Stimulated activated CD8-positive, alpha-beta memory T cell treated with anti-CD3 and anti-CD28 coated beads, Interleukin-2, amount 100 ng/mL, for 1 hour (primary cell): ENCODE measurements around the gene SOAT1.
A peak's percentile ranks its signal among the peaks of the same experiment; 100 is the strongest.
"Not testable (repeated sequence)": the region's sequence is repeated elsewhere in the genome, so short reads cannot be mapped to it uniquely, and the experiment has no call there.

Source experiments
- DNase-seq, 2 donors: peaks; one replicate each; pipeline ENCODE4 v3.0.0-alpha.2; 2020; ENCODE audit warnings: low read depth in 2 of 2

The SOAT1 gene

GRCh38 chr1:179293340-179294327, at the start of gene SOAT1:
SOAT1 (plus strand) TSS chr1:179293797; CDS start chr1:179302685, 8,888 bp downstream.
- peak; percentile 90 for DNase-seq

DNA sequence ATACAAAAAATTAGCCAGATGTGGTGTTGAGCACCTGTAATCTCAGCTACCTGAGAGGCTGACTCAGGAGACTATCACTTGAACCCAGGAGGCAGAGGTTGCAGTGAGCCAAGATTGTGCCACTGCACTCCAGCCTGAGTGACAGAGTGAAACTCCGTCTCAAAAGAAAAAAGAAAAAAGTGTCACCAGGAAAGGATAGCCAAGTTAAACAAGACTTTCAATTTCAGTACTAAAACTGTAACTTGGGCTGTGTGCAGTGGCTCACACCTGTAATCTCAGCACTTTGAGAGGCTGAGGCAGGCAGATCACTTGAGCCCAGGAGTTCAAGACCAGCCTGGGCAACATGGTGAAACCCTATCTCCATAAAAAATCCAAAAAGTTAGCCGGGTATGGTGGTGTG, 48.2 kb upstream of the SOAT1 start:
- not testable (repeated sequence) for DNase-seq

GRCh38 chr1:179247923-179248322, 45.7 kb upstream of the SOAT1 start:
- DNase-seq: no peak

GRCh38 chr1:179251675-179252074, 41.9 kb upstream of the SOAT1 start:
- DNase-seq: no peak

DNA sequence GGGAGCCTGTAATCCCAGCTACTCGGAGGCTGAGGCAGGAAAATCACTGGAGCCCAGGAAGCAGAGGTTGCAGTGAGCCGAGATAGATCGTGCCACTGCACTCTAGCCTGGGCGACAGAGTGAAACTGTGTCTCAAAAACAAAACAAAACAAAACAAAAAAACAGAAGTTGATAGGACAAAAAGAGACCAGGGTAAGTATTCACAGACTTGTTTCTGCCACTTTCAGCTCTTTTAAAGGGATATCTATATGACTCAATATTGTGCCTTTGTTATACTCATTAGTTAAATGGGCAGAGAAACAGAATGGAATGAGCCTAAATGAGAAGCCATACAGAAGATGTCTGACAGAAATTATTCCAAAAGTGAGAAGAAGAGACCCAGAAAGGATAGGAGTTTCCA, 41.0 kb upstream of the SOAT1 start:
- DNase-seq: no peak

GRCh38 chr1:179253286-179253972, 40.2 kb upstream of the SOAT1 start:
- no peak for DNase-seq

DNA sequence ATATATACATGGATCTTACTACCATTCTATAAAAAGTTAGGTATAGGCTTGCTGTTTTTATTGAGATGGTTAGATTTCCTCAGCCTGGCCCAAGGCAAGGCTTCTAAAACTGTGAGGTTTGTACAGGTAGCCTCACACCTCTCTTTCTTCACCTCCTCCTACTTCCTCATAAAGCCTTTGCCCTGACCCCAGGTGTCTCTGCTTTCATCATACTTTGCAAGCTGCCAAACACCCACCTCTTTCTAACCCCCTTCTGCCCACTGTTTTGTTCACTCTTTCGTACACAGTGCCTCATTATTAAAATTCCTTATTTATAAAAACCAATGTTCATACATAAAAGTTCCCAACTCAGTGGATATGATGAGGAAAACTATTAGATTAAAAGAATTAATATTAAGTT, 31.4 kb upstream of the SOAT1 start:
- DNase-seq: no peak

DNA sequence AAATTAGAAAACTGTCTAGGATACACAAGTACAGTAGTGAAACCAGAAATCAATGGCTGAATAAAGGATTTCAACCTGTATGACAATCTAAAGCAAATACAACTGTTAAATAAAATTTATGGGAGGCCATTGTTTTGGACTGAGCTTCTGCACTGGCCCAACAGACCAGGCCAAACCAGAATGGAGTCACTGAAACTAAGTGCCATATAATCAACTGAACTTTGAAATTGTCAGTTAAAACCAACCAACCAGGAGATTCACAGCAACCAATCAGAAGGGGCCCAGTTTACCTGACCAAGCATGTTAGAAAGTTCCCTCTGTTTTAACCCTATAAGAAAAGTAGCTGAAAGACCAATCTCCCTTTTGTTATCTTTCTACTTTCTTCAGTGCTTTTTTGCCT, 30.5 kb upstream of the SOAT1 start:
- DNase-seq: no peak

DNA sequence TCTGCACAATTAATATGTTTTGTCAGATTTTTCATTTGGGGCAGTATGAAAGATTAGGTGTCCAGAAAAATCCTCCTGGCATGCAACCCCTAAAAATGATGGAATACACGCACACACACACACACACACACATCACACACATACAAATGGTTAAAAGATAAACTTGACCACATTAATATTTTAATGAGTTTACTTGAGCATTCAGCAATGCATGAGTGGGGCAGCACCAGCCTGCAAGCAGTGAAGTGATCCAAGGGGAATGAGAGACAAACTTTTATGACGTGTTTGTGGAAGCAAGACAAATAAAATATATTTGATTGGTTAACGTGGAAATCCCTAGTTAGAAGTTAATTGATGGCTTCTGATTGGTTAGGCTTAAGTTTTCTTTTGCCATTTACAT, 29.1 kb upstream of the SOAT1 start:
- DNase-seq: no peak

- no peak for DNase-seq
Observed at GRCh38 chr1:179269071-179269470, 24.5 kb upstream of the SOAT1 start.

- DNase-seq: not testable (repeated sequence)
Observed at GRCh38 chr1:179274424-179274823, 19.2 kb upstream of the SOAT1 start.

- no peak for DNase-seq
Observed at GRCh38 chr1:179278920-179279319, 14.7 kb upstream of the SOAT1 start.

DNA sequence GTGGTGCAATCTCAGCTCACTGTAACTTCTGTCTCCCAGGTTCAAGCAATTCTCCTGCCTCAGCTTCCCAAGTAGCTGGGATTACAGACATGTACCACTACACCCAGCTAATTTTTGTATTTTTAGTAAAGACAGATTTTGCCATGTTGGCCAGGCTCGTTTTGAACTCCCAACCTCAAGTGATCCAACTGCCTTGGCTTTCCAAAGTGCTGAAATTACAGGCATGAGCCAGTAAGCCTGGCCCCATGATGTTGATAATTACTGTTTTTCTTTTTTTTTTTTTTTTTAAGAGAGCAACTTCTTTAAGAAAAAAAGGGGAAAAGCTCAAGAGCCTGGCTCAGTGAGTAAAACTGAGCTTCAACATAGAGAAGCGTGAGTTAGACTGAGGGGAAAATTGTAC, 9.6 kb upstream of the SOAT1 start:
- no peak for DNase-seq

DNA sequence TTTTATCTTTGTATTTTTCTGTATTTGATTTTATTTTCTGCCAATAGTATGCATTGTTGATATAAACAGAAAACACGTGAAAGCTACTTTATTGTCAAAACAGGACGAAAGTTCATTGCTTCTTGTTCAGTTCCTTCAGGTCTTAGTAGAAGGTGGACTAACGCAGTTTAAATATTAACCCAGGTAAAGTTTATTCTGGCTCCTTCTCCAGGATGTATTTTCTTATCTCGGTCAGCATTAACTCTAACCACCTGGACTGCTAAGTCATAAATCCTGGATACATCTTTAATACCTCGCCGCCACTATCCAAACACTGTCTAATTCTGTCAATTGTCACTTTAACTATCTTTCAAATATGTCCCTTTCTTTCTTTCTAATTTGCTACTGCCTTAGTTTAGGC, 5.7 kb upstream of the SOAT1 start:
- no peak for DNase-seq

DNA sequence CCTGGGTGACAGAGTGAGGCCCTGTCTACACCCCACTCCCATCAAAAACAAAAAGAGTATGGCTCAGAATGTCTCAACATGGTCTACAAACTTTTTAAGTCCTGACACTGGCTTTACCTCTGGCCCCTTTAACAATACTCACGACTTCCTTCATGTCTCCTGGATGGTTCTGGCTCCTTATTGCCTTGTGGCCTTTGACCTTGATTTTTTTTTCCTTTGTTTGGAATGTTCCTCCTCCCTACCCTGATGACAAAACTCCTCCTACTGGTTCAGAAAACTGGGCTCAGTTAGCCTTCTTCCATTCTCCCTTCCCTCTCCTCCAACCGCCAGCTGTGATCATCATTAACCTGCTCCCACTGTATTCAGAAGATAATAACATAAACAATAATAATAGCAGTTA, 4.6 kb upstream of the SOAT1 start:
- no peak for DNase-seq

DNA sequence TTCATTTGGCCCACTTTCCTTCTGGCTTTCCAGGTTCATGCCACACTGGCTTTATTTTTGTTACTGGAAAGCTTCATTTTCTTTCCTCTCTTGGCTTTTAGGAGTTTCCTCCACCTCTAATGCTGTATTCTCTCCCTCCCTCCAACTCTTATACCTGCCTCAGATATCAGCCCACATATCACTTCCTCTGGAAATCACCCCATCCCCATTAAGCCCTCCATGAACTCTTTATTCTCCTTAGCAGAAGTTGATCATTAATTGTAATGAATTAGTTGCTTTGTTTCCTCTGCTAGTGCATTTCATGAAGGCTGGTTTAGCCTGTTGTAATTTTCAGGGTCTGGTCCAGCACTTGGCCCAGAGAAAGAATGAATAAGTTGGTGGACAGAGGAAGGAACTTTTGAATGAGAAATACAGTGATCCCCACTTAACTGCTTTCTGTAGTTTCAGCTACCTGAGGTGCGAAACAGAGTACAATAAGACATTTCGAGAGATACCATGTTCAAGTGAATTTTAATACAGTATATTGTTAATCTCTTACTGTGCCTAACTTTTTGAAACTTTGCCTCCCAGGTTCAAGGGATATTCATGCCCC, 1.7 kb downstream of the SOAT1 start:
- DNase-seq: no peak

GRCh38 chr1:179296356-179297104, 2.9 kb downstream of the SOAT1 start:
- DNase-seq: no peak

GRCh38 chr1:179297105-179297378, 3.4 kb downstream of the SOAT1 start:
- no peak for DNase-seq

DNA sequence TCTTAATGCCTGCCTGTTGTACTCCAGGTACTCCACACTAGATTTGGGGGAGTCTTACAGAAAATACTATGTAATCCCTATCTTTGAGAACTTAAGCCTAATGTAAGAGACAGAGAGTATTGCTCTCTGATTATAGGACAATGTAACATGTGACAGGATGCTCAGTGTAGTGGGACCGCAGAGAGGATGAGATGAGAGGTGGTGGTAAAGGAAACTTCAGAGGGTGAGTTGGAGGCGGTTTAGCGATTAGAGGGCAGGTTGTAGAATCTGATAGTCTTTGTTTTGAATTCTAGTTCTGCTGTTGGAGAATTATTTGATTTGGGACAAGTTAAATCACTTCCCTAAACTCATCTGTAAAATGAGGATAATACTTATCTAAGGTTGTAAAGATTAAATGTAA, 5.4 kb downstream of the SOAT1 start:
- no peak for DNase-seq

GRCh38 chr1:179300112-179300511, 6.5 kb downstream of the SOAT1 start:
- no peak for DNase-seq

- no peak for DNase-seq
Observed at GRCh38 chr1:179302070-179302469, 8.5 kb downstream of the SOAT1 start.

DNA sequence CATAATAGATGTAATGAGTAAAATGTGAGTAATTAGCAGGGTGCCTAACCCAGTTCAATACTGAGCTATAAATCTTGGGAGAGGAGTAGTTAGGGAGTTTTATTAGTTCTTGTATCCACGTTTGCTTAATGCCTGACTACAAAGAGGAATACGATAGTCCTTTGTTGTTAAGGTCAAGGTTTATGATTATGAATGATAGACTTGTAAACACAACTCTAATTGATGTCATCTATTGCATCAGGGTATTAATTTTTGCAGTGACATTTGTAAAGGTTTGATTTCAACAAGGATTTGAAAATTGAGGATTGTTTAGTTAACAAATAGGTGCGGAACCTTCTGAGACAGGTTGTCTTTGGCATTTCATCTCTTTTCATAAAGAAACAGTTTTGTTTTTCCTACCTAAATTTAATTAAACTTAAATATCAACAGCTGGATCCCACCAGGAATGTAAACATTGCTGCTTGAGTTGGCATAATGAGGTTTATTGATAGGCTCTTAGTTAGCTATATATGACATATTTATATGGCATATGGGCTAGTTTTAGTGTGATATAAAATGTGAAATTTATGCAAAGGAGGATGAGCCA, 9.7 kb downstream of the SOAT1 start:
- no peak for DNase-seq
